Cerebellar cortex (tissue), 1 donor: ENCODE measurements around the gene MFSD2B.
"Not testable (repeated sequence)": the region's sequence is repeated elsewhere in the genome, so short reads cannot be mapped to it uniquely, and the experiment has no call there.

Source experiments
- DNase-seq: peaks from one replicate; pipeline ENCODE4 v3.0.0-alpha.2; 2015; ENCODE audit warnings: low spot score

Gene MFSD2B

GRCh38 chr2:24009680-24010476 is at the start of gene MFSD2B:
Gene MFSD2B (plus strand): TSS chr2:24010085. CDS start chr2:24010097, 12 bp downstream.
- DNase-seq = no peak

GRCh38 chr2:23967846-23968245 is 42.0 kb upstream of the MFSD2B start:
- DNase-seq = no peak

DNA sequence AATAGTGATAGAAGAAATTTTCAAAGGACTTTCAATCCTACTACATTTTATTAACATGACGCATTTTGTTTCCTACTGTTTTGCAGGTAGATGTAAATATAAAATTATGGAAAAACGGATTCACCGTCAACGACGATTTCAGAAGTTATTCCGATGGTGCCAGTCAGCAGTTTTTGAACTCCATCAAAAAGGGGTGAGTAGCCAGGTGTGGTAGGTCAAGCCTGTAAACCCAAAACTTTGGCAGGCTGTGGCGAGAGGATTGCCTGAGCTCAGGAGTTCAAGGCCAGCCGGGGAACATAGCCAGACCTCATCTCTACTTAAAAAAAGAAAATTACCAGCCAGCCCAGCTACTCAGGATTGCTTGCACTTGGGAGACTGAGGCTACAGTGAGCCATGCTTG is 33.0 kb upstream of the MFSD2B start:
- no peak for DNase-seq

DNA sequence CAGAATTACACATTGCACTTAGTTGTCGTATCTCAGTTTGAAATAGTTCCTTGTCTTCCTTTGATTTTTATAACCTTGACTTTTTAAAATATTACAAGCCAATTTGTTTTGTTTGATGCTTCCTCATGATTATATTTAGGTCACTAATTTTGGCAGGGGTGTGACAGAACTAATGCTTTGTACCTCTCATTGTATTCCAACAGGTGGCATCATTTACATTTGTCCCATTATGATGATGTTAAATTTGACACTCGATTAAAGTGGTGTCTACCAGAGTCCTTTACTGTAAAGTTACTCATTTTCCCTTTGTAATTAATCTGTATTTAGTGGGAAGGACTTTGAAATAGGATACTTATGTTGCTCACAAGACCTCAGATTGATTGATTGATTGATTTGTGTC is 21.5 kb upstream of the MFSD2B start:
- DNase-seq = no peak

DNA sequence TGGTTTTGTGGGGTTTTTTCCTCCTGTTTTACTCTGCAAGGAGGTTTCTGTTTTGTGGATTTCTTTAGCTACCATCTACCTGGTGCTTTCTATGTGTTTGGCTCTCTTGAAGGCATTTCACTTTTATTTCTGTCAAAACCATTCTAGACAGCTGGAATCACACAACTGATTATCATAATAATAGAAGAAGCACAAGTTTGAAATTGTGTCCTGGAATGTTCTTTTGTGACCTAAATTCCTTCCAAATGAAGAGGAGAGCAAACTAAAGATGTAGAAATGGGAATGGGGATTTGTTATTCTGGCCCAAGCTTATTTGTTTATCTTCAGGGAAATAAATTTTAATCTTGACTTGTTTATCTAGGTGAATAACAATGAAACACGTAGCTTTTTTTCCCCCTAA is 17.0 kb upstream of the MFSD2B start:
- no peak for DNase-seq

- DNase-seq = no peak
Observed at GRCh38 chr2:23993736-23994269, 16.1 kb upstream of the MFSD2B start.

DNA sequence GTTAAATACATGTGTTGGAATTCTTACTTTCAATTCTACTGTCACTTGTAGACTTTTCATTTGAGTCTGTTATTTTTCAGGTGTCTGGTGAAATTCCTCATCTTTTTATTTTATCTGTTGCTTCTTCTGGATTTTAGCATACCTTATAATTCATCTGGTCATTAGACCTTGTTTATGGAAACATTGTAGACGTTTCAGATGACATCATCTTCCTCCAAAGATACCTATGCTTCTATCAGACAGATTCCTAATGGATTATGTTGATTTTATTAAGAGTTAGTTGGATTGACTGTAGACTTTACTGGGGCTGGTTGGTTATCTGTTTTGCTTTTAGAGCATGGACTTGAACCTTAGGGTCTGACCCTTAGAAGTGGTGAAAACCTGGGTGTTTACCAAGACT is 15.3 kb upstream of the MFSD2B start:
- DNase-seq = no peak

GRCh38 chr2:24007693-24008092 is 2.2 kb upstream of the MFSD2B start:
- no peak for DNase-seq

- DNase-seq = no peak
Observed at GRCh38 chr2:24008672-24009366, 1.1 kb upstream of the MFSD2B start.

DNA sequence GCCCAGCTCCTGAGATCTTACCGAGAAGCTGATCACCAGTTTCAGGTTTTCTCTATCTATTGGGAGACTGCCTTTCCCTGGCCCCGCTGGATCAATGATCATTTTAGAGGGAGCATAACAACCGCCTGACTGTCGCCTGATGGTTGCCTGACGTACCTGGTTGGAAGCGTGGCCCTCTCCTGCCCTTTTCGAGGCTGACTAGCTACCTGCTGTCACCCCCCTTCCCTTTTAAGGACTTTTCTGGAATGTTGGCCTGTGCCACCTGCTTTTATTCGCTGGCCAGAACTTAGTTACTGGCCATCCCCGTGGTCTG is 562 bp upstream of the MFSD2B start:
- DNase-seq = no peak

GRCh38 chr2:24010477-24011249 is 778 bp downstream of the MFSD2B start:
- no peak for DNase-seq

DNA sequence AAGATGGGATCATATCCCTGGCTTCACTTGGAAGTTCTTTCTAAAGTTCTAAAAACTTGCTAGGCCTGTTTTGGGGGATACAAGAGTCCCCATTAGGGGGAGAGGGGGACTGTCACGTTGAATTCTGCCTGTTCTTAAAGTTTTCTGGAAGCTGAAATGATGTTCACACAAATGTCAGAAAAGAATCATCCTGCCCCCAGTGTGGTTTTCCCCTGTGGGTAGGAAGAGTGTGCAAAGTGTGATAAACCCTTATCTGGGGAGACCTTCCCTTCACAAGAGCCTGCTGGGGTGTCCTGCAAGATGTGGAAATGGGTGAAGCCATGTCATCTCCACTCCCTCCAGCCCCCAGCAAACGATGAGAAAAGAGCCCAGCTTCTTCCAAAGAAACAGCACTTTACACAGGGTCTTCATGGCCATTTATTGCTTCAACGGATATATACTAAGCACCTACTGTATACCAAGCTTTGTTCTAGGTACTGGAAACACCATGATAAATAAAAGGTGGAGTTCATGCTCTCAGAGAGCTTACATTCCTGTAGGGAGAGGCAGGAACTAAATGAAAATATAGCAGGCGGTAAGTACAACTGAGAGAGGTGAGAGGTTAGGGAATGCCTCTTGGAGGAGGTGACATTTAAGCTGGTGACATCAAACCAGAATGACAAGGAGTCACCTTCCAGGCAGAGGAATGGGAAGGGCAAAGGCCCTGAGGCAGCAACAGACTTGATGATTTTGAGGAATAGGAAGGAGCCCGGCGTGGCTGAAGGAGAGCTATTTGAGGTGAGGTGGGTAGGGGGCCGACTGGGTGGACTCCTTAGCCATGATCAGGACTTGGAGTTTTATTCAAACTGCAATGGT is 1.6 kb downstream of the MFSD2B start:
- no peak for DNase-seq

DNA sequence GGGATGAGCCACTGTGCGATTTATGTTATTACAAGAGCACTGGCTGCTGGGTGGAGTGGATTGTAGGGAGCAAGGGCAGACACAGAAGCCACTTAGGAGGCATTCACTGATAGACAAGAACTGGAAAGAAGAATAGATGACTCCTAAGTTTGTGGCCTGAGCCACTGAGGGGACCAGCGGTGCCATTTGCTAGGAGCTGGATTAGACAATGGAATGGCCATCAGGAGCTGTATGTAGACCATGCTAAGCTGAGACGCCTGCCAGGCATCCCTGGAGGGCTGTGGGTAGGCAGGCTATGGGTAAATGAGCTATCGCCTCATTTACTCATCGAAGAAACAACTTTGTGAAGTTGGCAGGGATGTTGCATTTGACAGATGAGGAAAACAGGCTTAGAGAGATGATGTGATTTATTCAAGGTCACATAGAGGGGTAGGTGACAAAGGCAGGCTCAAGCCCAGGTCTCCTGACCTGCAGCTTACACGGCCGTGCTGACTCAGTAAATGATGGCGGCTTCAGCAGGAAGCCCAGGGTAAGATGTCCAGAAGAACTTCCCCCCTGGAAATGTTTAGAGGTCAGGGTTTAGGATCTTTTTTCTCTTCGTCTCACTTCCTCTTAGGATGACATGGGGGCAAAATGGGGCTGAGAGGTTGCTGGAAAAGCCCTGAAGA is 2.8 kb downstream of the MFSD2B start:
- no peak for DNase-seq

GRCh38 chr2:24014902-24015301 is 5.0 kb downstream of the MFSD2B start:
- DNase-seq = not testable (repeated sequence)

DNA sequence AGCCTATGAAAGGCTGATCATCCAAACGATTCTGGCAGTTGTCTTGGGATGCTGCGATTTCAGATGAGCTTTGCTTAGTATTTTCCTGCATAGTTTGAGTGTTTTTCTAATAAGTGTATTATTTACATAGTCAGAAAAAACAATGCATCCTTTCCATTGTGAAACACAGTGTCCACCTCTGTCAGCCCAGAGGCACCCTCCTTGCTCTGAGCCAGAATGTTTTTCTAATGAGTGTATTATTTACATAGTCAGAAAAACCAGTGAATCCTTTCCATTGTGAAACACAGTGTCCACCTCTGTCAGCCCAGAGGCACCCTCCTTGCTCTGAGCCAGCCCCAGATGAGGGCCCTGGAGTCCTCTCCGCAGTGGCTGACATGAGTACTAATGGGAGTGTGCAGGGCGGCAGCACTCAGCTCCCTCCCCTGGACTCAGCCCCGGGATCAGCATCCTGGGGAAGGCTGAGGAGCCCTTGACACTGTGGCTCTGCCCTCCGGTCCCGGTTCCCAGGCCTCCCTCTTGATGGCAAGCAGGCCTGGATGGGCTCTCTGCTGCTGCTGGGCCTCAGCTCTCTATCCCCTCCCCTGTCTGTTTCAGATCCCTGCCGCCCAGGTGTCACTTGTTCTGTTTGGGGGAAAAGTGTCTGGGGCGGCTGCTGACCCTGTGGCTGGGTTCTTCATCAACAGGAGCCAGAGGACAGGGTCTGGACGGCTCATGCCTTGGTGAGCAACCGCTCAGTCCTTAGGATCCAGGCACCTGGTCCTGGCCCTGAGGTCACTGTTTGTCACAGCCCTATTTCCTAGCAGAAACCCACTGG is 5.9 kb downstream of the MFSD2B start:
- DNase-seq = no peak

GRCh38 chr2:24016376-24016761 is 6.5 kb downstream of the MFSD2B start:
- DNase-seq = no peak

DNA sequence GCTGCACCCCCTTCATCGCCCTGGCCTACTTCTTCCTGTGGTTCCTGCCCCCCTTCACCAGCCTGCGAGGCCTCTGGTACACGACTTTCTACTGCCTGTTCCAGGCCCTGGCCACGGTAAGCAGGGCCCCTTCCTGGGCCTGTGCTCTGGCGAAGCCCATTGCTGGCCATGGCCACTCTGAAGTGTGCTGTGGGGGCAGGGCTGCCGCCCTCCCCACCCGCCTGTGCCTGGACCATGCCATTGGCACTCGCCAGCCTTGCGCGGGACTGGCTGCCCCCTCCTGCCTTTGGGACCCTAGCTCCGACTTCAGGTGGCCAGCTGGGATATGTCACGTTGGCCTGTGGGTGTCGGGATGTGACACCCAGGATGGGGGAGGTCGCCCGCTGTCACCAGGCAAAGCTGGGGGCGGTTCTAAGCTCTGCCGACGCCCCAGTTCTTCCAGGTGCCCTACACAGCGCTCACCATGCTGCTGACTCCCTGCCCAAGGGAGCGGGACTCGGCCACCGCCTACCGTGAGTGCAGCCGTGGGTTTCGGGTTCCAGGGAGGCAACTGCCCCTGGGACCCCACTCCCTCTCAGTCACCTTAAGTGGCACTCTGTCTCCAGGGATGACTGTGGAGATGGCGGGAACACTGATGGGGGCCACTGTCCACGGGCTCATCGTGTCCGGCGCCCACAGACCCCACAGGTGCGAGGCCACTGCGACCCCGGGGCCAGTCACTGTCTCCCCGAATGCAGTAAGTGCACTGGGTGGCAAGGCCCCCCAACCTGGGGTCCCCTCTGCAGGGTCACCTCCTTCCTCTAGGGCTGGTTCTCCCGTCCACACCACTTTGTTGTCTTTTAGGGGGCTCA is 7.2 kb downstream of the MFSD2B start:
- DNase-seq = no peak

DNA sequence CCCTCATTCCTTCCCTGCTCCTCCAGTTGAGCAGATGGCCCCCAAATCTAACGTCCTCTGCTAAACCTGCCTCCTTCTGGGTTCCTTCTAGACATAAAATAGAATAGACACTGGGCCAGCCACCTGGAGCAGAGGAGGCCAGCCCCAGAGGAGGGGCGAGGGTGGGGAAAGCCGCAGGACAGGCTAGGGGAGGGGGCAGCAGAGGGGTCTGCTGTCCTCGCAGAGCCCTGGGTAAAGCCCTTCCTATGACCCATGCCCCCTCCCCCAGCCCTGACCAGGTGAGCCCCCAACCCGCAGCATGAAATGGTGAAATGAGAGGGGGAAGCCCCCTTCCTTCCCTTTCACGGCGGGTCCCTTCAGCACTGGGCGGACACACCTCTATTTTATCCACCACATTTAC is 7.8 kb downstream of the MFSD2B start:
- no peak for DNase-seq

GRCh38 chr2:24018241-24018640 is 8.4 kb downstream of the MFSD2B start:
- DNase-seq = no peak
